GM13977 (cell line): ENCODE data around the gene LMLN.

ENCODE experiments used
- DNase-seq: peaks from one replicate; pipeline ENCODE4 v3.0.0; 2012; ENCODE audit warnings: low spot score
- CTCF ChIP-seq: IDR thresholded peaks from 2 replicates; pipeline ENCODE4 v1.5.1; 2012; ENCODE audit warnings: mild to moderate bottlenecking, control low read depth; ENCODE audit not compliant: insufficient read depth; ENCODE audit errors: extremely low read depth, missing control alignments
- in situ Hi-C: fragments of 300-500 bp; cut with MboI; formaldehyde crosslinking; loops from one replicate; pipeline ENCODE4 v1.12.0; 2022; ENCODE audit warnings: low sequenced_read_pairs, low pct_unique_long_range_greater_than_20kb, mixed read lengths, inconsistent platforms; ENCODE audit not compliant: unreplicated experiment

The LMLN gene

GRCh38 chr3:198017090-198017489 is 57.1 kb downstream of the LMLN start:
- in situ Hi-C loops = no loop called here
- no peak for TF ChIP-seq CTCF
- DNase-seq = no peak

GRCh38 chr3:198018416-198018815 is 58.4 kb downstream of the LMLN start:
- in situ Hi-C loops = no loop called here
- no peak for TF ChIP-seq CTCF
- DNase-seq = no peak

DNA sequence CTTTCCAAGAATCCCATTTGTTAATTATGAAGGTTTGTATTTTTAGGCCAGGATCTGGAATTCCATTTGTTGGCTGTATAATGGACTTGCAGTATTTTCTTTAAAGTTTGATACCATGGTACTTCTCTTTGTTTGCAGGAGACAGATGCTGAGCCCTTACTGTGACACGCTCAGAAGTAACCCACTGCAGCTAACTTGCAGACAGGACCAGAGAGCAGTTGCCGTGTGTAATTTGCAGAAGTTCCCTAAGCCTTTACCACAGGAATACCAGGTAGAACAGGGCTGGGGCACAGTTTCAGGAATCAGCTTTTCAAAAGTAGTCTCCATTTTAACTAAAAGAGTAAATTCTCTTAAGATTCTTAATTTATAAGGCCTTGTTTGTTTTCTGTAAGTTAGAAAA is 59.1 kb downstream of the LMLN start:
- TF ChIP-seq CTCF = no peak
- in situ Hi-C loops = no loop called here
- no peak for DNase-seq

DNA sequence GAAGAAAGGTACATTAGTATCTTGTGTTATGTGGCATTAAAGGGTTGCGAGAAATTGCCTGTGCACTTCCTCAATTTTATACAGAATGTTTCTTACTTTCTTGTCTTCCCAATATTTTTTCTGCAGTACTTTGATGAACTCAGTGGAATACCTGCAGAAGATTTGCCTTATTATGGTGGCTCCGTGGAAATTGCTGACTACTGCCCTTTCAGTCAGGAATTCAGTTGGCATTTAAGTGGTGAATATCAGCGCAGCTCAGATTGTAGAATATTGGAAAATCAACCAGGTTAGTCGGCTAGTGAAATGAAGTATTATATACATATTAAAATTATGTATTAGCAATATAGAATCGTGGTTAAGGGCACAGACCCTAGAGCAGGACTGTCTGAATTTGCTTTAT is 61.3 kb downstream of the LMLN start:
- DNase-seq = no peak
- no peak for TF ChIP-seq CTCF
- in situ Hi-C loops = no loop called here

GRCh38 chr3:198022604-198023003 is 62.6 kb downstream of the LMLN start:
- TF ChIP-seq CTCF = no peak
- in situ Hi-C loops = no loop called here
- no peak for DNase-seq

- DNase-seq = no peak
- no peak for TF ChIP-seq CTCF
- in situ Hi-C loops = no loop called here
Measured at GRCh38 chr3:198025644-198026043, 65.6 kb downstream of the LMLN start.

GRCh38 chr3:198026620-198027019 is 66.6 kb downstream of the LMLN start:
- in situ Hi-C loops = no loop called here
- TF ChIP-seq CTCF = no peak
- DNase-seq = no peak
